Measurements from ENCODE around the gene IL2RG.

Gene IL2RG

DNA sequence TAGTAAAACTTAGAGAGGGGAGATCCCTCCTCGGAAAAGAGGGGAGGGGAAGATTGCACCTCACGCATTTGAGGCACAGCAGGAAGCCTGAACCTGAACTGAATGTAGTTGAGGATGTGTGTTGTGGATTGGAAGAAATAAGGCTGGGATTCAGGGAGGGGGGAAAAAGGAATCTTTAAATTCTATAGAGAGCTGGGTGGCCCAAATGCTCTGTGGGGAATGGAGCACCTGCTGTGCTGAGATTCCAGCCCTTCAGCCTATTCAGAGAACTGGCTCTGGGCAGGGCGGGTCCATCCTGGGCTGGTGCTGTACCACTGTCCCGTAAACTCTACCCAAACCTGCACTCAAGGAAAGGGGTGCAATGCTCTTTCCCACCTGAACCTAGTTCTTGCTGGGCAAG, 11.6 kb downstream of the IL2RG start:
- no peak for TF ChIP-seq POLR2A (IDR thresholded peaks at IDR 0.05; ENCODE audit: extremely low read depth, insufficient read length)
- TF ChIP-seq MYC (IDR thresholded peaks at IDR 0.05; ENCODE audit: low read depth, low read length) = no peak
- no peak for TF ChIP-seq MAX (IDR thresholded peaks at IDR 0.05; ENCODE audit: low read depth, low read length)
- no peak for TF ChIP-seq CTCF (IDR thresholded peaks at IDR 0.05; ENCODE audit: low read depth, low read length)
- DNase-seq (ENCODE audit: low read depth) = no peak
- H3K4me3 ChIP-seq (ENCODE audit: low read depth, low read length) = no peak overlapping the region

DNA sequence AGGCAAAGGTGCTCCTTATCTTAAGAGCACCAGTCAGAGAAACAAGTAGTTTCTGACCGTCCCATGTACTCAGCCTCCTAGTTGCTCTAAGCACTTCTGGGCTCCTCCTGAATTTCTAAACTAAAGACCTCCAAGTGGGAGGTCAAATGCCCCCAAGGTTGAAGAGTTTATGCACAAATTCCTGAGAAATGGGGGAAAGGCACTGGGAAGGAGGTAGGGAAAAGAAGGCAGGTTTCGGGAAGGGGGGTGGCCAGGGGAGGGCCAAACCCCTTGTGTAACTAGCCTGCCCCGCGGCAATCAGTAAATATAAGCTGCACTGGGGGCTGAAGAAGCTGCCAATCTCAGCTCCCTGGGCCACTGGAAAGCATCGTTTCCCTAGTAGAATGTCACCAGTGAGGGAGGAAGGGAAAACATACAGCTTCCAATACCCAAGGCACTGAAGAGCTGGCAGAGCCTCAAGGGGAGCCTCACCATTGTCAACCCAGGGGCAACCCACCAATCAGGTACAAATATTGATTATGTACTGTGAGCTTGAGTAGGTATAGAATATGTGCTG, 12.3 kb downstream of the IL2RG start:
- TF ChIP-seq MAX (IDR thresholded peaks at IDR 0.05; ENCODE audit: low read depth, low read length) = no peak
- TF ChIP-seq MYC (IDR thresholded peaks at IDR 0.05; ENCODE audit: low read depth, low read length) = no peak
- no peak for TF ChIP-seq CTCF (IDR thresholded peaks at IDR 0.05; ENCODE audit: low read depth, low read length)
- no peak for TF ChIP-seq POLR2A (IDR thresholded peaks at IDR 0.05; ENCODE audit: extremely low read depth, insufficient read length)
- DNase-seq (ENCODE audit: low read depth) = no peak
- no peak overlapping the region for H3K4me3 ChIP-seq (ENCODE audit: low read depth, low read length)

GRCh38 chrX:71098302-71098701, 13.1 kb downstream of the IL2RG start:
- peak; percentile 86 for DNase-seq (ENCODE audit: low read depth)

GRCh38 chrX:71096760-71097032, 14.7 kb downstream of the IL2RG start:
- peak overlapping the region; percentile 70 for H3K4me3 ChIP-seq (ENCODE audit: low read depth, low read length)
- DNase-seq (ENCODE audit: low read depth) = no peak
- TF ChIP-seq CTCF (IDR thresholded peaks at IDR 0.05; ENCODE audit: low read depth, low read length) (no peak), MYC (IDR thresholded peaks at IDR 0.05; ENCODE audit: low read depth, low read length) (no peak), MAX (IDR thresholded peaks at IDR 0.05; ENCODE audit: low read depth, low read length) (no peak), POLR2A (IDR thresholded peaks at IDR 0.05; ENCODE audit: extremely low read depth, insufficient read length) (no peak)

More at GRCh38 chrX:71098302-71098701, 13.1 kb downstream of the IL2RG start:
- H3K4me3 ChIP-seq (ENCODE audit: low read depth, low read length) = no peak overlapping the region
- TF ChIP-seq MYC (IDR thresholded peaks at IDR 0.05; ENCODE audit: low read depth, low read length) (no peak), CTCF (IDR thresholded peaks at IDR 0.05; ENCODE audit: low read depth, low read length) (peak; percentile 70), MAX (IDR thresholded peaks at IDR 0.05; ENCODE audit: low read depth, low read length) (no peak), POLR2A (IDR thresholded peaks at IDR 0.05; ENCODE audit: extremely low read depth, insufficient read length) (no peak)

GRCh38 chrX:71095981-71096759, 15.2 kb downstream of the IL2RG start:
- H3K4me3 ChIP-seq (ENCODE audit: low read depth, low read length) = peak overlapping the region; percentile 70

More at GRCh38 chrX:71095981-71096759, 15.2 kb downstream of the IL2RG start:
- DNase-seq (ENCODE audit: low read depth) = peak; percentile 78
- TF ChIP-seq MYC (IDR thresholded peaks at IDR 0.05; ENCODE audit: low read depth, low read length) (no peak), POLR2A (IDR thresholded peaks at IDR 0.05; ENCODE audit: extremely low read depth, insufficient read length) (no peak), CTCF (IDR thresholded peaks at IDR 0.05; ENCODE audit: low read depth, low read length) (no peak), MAX (IDR thresholded peaks at IDR 0.05; ENCODE audit: low read depth, low read length) (no peak)

All from NB4 (cell line).